ENCODE results near the gene PTPRF.

GRCh38 chr1:43533584-43533983 is 2.9 kb downstream of the PTPRF start:
- TF ChIP-seq, protein P1, sequence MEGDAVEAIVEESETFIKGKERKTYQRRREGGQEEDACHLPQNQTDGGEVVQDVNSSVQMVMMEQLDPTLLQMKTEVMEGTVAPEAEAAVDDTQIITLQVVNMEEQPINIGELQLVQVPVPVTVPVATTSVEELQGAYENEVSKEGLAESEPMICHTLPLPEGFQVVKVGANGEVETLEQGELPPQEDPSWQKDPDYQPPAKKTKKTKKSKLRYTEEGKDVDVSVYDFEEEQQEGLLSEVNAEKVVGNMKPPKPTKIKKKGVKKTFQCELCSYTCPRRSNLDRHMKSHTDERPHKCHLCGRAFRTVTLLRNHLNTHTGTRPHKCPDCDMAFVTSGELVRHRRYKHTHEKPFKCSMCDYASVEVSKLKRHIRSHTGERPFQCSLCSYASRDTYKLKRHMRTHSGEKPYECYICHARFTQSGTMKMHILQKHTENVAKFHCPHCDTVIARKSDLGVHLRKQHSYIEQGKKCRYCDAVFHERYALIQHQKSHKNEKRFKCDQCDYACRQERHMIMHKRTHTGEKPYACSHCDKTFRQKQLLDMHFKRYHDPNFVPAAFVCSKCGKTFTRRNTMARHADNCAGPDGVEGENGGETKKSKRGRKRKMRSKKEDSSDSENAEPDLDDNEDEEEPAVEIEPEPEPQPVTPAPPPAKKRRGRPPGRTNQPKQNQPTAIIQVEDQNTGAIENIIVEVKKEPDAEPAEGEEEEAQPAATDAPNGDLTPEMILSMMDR (conservative IDR thresholded peaks at IDR 0.05; ENCODE audit: low read depth, low read length): no peak
- TF ChIP-seq EZH2 (IDR thresholded peaks at IDR 0.05; ENCODE audit: borderline replicate concordance, low read depth, low read length, poor library complexity, severe bottlenecking): no peak
